Neuronal stem cell (in vitro differentiated cells): ENCODE results near the gene SLC25A6.

Experiments used
- DNase-seq: peaks from one replicate; pipeline ENCODE4 v3.0.0-alpha.2; 2013; ENCODE audit warnings: low spot score
- H2AFZ ChIP-seq: one replicate; pipeline ENCODE4 v1.6.1; 2013; ENCODE audit warnings: mild to moderate bottlenecking, low read length, inconsistent platforms
- H2AK5ac ChIP-seq: 2 replicates; pipeline ENCODE4 v1.6.1; 2013; ENCODE audit warnings: low read depth, mild to moderate bottlenecking, inconsistent platforms, low read length, moderate library complexity, mixed read lengths
- H2BK120ac ChIP-seq: 2 replicates; pipeline ENCODE4 v1.6.1; 2013; ENCODE audit warnings: low read depth, mild to moderate bottlenecking, inconsistent platforms, low read length, moderate library complexity, mixed read lengths
- H2BK12ac ChIP-seq: one replicate; pipeline ENCODE4 v1.6.1; 2013; ENCODE audit warnings: low read length, inconsistent platforms
- H2BK15ac ChIP-seq: 2 replicates; pipeline ENCODE4 v1.6.1; 2013; ENCODE audit warnings: mild to moderate bottlenecking, low read length, inconsistent platforms, mixed read lengths
- H2BK5ac ChIP-seq: one replicate; pipeline ENCODE4 v1.6.1; 2013; ENCODE audit warnings: inconsistent platforms, mild to moderate bottlenecking, low read length, moderate library complexity
- H3K14ac ChIP-seq: one replicate; pipeline ENCODE4 v1.6.1; 2013; ENCODE audit warnings: low read length, inconsistent platforms
- H3K18ac ChIP-seq: 2 replicates; pipeline ENCODE4 v1.6.1; 2013; ENCODE audit warnings: low read length, inconsistent platforms
- H3K23ac ChIP-seq: 2 replicates; pipeline ENCODE4 v1.6.1; 2013; ENCODE audit warnings: low read depth, mild to moderate bottlenecking, mixed read lengths, low read length, inconsistent platforms; ENCODE audit not compliant: poor library complexity
- H3K27ac ChIP-seq: replicated peaks from 3 replicates; pipeline ENCODE4 v1.5.1; 2013; ENCODE audit warnings: low read length, inconsistent platforms
- H3K27me3 ChIP-seq, 3 experiments: 2 replicates each; pipeline ENCODE4 v1.6.1; 2013; ENCODE audit warnings: low read length in 3 of 3, mild to moderate bottlenecking in 2 of 3, inconsistent platforms in 1 of 3, low read depth in 1 of 3, mixed read lengths in 1 of 3, moderate library complexity in 1 of 3; ENCODE audit not compliant: control insufficient read depth in 3 of 3, insufficient read depth in 3 of 3
- H3K36me3 ChIP-seq, 2 donors: replicated peaks in 1 of 2; 2 replicates each; pipeline ENCODE4 v1.6.1; 2013; ENCODE audit warnings: low read length in 2 of 2; ENCODE audit not compliant: control insufficient read depth in 2 of 2, insufficient read depth in 2 of 2
- H3K4ac ChIP-seq: 2 replicates; pipeline ENCODE4 v1.6.1; 2013; ENCODE audit warnings: inconsistent platforms, mild to moderate bottlenecking, low read length, moderate library complexity
- H3K4me1 ChIP-seq, 2 donors: 1 replicate in 1 of 2; 2 replicates in 1 of 2; pipeline ENCODE4 v1.6.1; 2013; ENCODE audit warnings: low read length in 2 of 2, low read depth in 1 of 2; ENCODE audit not compliant: control insufficient read depth in 2 of 2, insufficient read depth in 1 of 2
- H3K4me2 ChIP-seq: one replicate; pipeline ENCODE4 v1.6.1; 2013; ENCODE audit warnings: mild to moderate bottlenecking, low read length, inconsistent platforms; ENCODE audit not compliant: insufficient read depth, poor library complexity, severe bottlenecking
- H3K4me3 ChIP-seq, 2 donors: 2 replicates each; pipeline ENCODE4 v1.5.1; 2013; ENCODE audit warnings: low read length in 2 of 2, mild to moderate bottlenecking in 2 of 2, inconsistent platforms in 1 of 2, moderate library complexity in 1 of 2
- H3K79me1 ChIP-seq: one replicate; pipeline ENCODE4 v1.6.1; 2013; ENCODE audit warnings: low read depth, mild to moderate bottlenecking, inconsistent platforms, low read length, moderate library complexity
- H3K9ac ChIP-seq: one replicate; pipeline ENCODE4 v1.6.1; 2013; ENCODE audit warnings: mild to moderate bottlenecking, low read depth, low read length, inconsistent platforms; ENCODE audit not compliant: poor library complexity
- H3K9me3 ChIP-seq, 2 donors: replicated peaks in 1 of 2; 2 replicates each; pipeline versions ENCODE3 to v1.6.1; 2013; ENCODE audit warnings: low read length in 2 of 2, mild to moderate bottlenecking in 2 of 2, inconsistent platforms in 1 of 2, low read depth in 1 of 2, mixed read lengths in 1 of 2, moderate library complexity in 1 of 2; ENCODE audit not compliant: control insufficient read depth in 2 of 2, insufficient read depth in 1 of 2
- H4K8ac ChIP-seq: one replicate; pipeline ENCODE4 v1.6.1; 2013; ENCODE audit warnings: low read depth, mild to moderate bottlenecking, inconsistent platforms, low read length, moderate library complexity
- H4K91ac ChIP-seq: one replicate; pipeline ENCODE4 v1.6.1; 2013; ENCODE audit warnings: low read length, low read depth, mild to moderate bottlenecking, inconsistent platforms; ENCODE audit not compliant: poor library complexity
- WGBS, 2 donors: extraction: QIAGEN DNeasy Blood & Tissue Kit; methylation state at CpG; one replicate each; pipeline ENCODE4 v1.1.7; 2013; ENCODE audit warnings: missing lambda C conversion rate in 2 of 2, mixed read lengths in 1 of 2; ENCODE audit not compliant: insufficient read length in 2 of 2, insufficient replicate concordance in 1 of 2; ENCODE audit errors: extremely low coverage in 2 of 2; 5-methylcytosine and 5-hydroxymethylcytosine counted together

SLC25A6 gene

GRCh38 chrX:1392376-1393068 lies 609 bp upstream of the SLC25A6 start:
- Histone ChIP-seq H4K8ac (peak overlapping the region; percentile 43), H2BK15ac (peak overlapping the region; percentile 99), H3K4me1 (peaks cover 3 to 9% of the 10 kb centered on the region in 2 donors), H3K14ac (peak overlapping the region; percentile 71), H3K4me3 (peak overlapping the region; percentile 95 to 99), H3K27ac (peak overlapping the region; percentile 92), H3K4ac (peak overlapping the region; percentile 84), H3K9me3 (no peaks in the 10 kb centered on the region), H3K79me1 (peaks cover 39% of the 10 kb centered on the region), H3K36me3 (peaks cover 34 to 57% of the 10 kb centered on the region in 2 donors), H2AK5ac (peak overlapping the region; percentile 96), H3K4me2 (peak overlapping the region; percentile 77), H2BK5ac (peak overlapping the region; percentile 97), H3K27me3 (no peaks in the 10 kb centered on the region), H2BK120ac (peak overlapping the region; percentile 81), H3K23ac (peak overlapping the region; percentile 99), H2AFZ (peak overlapping the region; percentile 90), H2BK12ac (peak overlapping the region; percentile 58), H3K18ac (peak overlapping the region; percentile 95), H3K9ac (peak overlapping the region; percentile 88), H4K91ac (no peak overlapping the region)
- no CpG with 5 or more reads among the region's 76 CpGs for WGBS, 2 donors
- no peak for DNase-seq

DNA sequence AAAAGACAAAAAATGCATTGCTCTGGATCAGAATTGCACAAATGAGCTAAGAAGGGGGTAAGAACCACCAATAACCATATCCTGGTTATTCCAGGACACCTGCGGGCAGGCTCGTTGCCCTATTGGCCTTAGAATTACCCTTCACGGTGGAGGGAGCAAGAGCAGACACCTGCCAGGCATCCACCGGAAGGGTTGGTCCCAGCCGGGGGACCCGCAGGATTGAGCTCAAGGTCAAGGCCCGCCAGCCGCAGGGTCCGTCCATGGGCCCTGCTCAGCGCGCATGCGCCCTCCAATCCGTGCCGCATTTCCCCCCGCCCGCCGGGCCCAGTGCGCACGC lies 575 bp downstream of the SLC25A6 start:
- peak overlapping the region; percentile 82 for H3K9ac ChIP-seq
- peak overlapping the region; percentile 99 to 100 for H3K4me3 ChIP-seq
- no peaks in the 10 kb centered on the region for H3K27me3 ChIP-seq
- peaks cover 46 to 65% of the 10 kb centered on the region in 2 donors for H3K36me3 ChIP-seq
- H2AFZ ChIP-seq = peak overlapping the region; percentile 94
- H2BK120ac ChIP-seq = no peak overlapping the region
- H2BK5ac ChIP-seq = peak overlapping the region; percentile 93
- H2BK15ac ChIP-seq = no peak overlapping the region
- H4K8ac ChIP-seq = no peak overlapping the region
- no peak overlapping the region for H2BK12ac ChIP-seq
- H4K91ac ChIP-seq = no peak overlapping the region
- H3K9me3 ChIP-seq = no peaks in the 10 kb centered on the region
- peak overlapping the region; percentile 82 for H3K4me2 ChIP-seq
- peaks cover 3 to 9% of the 10 kb centered on the region in 2 donors for H3K4me1 ChIP-seq
- peaks cover 45% of the 10 kb centered on the region for H3K79me1 ChIP-seq
- peak overlapping the region; percentile 99 for H3K23ac ChIP-seq
- H3K4ac ChIP-seq = no peak overlapping the region
- no peak overlapping the region for H3K14ac ChIP-seq
- WGBS, 2 donors = no CpG with 5 or more reads among the region's 19 CpGs
- H3K18ac ChIP-seq = peak overlapping the region; percentile 20
- H2AK5ac ChIP-seq = no peak overlapping the region
- DNase-seq = peak; percentile 87
- no peak overlapping the region for H3K27ac ChIP-seq

DNA sequence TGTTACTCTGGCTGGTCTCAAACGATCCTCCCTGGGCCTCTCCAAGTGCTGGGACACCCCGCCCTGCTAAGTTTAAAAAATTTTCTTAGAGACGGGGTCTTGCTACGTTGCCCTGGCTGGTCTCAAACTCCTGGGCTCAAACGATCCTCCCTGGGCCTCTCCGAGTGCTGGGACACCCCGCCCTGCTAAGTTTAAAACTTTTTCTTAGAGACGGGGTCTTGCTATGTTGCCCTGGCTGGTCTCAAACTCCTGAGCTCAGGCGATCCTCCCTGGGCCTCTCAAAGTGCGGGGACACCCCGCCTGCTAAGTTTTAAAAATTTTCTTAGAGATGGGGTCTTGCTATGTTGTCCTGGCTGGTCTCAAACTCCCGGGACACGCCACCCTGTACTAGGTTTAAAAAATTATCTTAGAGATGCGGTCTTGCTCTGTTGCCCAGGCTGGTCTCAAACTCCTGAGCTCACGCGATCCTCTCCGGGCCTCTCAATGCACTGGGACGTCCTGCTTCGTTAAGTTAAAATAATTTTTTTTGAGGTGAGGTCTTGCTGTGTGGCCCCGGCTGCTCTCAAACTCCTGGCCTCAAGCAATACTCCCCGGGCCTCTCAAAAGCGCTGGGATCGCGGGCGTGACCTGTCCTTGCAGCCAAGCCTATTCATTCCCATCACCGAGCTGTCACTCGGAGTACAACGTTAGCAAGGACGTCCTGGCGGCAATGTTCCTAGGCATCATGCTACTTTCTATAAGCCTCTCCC lies 1.1 kb downstream of the SLC25A6 start:
- H3K27ac ChIP-seq = no peak overlapping the region
- no peaks in the 10 kb centered on the region for H3K27me3 ChIP-seq
- H3K4me1 ChIP-seq = peaks cover 3 to 9% of the 10 kb centered on the region in 2 donors
- H2AK5ac ChIP-seq = no peak overlapping the region
- H4K8ac ChIP-seq = no peak overlapping the region
- H2BK120ac ChIP-seq = no peak overlapping the region
- no peak for DNase-seq
- no peak overlapping the region for H3K14ac ChIP-seq
- peak overlapping the region; percentile 99 to 100 for H3K4me3 ChIP-seq
- H2BK15ac ChIP-seq = no peak overlapping the region
- H4K91ac ChIP-seq = no peak overlapping the region
- peak overlapping the region; percentile 82 for H3K4me2 ChIP-seq
- H3K79me1 ChIP-seq = peaks cover 43% of the 10 kb centered on the region
- no peak overlapping the region for H2BK12ac ChIP-seq
- H3K36me3 ChIP-seq = peaks cover 49 to 65% of the 10 kb centered on the region in 2 donors
- no peaks in the 10 kb centered on the region for H3K9me3 ChIP-seq
- peak overlapping the region; percentile 82 for H3K9ac ChIP-seq
- WGBS, 2 donors = no CpG with 5 or more reads among the region's 30 CpGs
- no peak overlapping the region for H2AFZ ChIP-seq
- no peak overlapping the region for H3K18ac ChIP-seq
- H2BK5ac ChIP-seq = no peak overlapping the region
- no peak overlapping the region for H3K4ac ChIP-seq
- no peak overlapping the region for H3K23ac ChIP-seq

DNA sequence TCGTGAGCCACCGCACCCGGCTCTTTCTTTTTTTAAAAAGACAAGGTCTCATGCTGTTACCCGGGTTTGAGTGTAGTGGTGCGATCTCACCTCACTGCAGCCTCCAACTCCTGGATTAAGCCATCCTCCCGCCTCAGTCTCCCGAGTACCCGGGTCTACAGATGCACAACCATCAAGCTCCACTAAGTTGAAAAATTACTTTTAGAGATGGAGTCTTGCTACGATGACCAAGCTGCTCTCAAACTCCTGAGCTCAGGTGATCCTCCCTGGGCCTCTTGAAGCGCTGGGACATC lies 2.0 kb downstream of the SLC25A6 start:
- Histone ChIP-seq H3K4me2 (no peak overlapping the region), H3K14ac (no peak overlapping the region), H2AK5ac (no peak overlapping the region), H3K4me3 (no peak overlapping the region), H3K4ac (no peak overlapping the region), H2AFZ (no peak overlapping the region), H3K18ac (no peak overlapping the region), H3K36me3 (peaks cover 54 to 65% of the 10 kb centered on the region in 2 donors), H3K9ac (no peak overlapping the region), H2BK120ac (no peak overlapping the region), H4K91ac (no peak overlapping the region), H4K8ac (no peak overlapping the region), H3K79me1 (peaks cover 37% of the 10 kb centered on the region), H3K27me3 (no peaks in the 10 kb centered on the region), H2BK5ac (no peak overlapping the region), H2BK12ac (no peak overlapping the region), H3K27ac (no peak overlapping the region), H3K23ac (no peak overlapping the region), H3K9me3 (no peaks in the 10 kb centered on the region), H3K4me1 (peaks cover 3 to 9% of the 10 kb centered on the region in 2 donors), H2BK15ac (no peak overlapping the region)
- no peak for DNase-seq
- WGBS, 2 donors = no CpG with 5 or more reads among the region's 10 CpGs
